GM21737 (cell line): ENCODE data around the gene RGS6.

Source experiments
- ATAC-seq: cut with Tn5 transposase; IDR thresholded peaks from one replicate; pipeline ENCODE4 v1.9.1; 2021; ENCODE audit warnings: mild to moderate bottlenecking, moderate library complexity; ENCODE audit not compliant: unreplicated experiment

The RGS6 gene

DNA sequence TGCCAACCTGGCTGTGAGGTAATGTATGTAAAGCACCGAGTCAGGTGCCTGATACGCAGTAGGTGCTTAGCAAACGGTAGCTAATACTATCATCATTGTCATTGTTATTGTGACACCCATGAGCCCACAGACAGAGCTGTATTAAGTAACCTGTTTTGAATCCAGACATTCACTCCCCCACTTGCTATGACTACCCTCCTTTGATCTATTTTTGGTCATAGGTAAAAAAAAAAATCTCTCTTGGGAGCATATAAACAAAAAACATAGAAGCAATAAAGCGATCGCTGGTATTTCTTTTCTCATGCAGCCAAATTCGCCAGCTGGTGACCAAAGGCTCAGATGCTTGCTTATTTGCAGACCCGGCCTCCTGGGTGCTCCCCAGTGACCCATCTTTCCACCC, 631.4 kb downstream of the RGS6 start:
- ATAC-seq: no peak

DNA sequence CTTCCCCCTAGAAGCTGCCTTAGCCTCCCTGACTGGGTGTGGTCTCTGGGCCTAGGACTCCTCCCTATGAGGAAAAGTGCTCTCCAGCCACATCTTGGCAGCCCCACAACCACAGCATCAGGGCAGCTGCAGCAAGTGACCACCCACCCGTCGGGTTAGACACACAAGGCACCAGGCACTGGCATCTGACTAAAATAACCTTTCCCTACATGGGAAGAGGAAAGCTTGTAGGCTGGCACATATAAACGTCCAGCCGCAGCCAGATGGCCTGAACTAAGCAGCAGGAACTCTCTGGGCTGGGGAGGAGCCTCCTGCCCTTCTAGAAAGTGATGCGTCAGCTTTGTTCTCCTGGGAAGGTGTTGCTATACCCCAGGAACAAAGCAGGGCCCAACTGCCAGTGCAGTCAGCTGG, 632.9 kb downstream of the RGS6 start:
- ATAC-seq: no peak

DNA sequence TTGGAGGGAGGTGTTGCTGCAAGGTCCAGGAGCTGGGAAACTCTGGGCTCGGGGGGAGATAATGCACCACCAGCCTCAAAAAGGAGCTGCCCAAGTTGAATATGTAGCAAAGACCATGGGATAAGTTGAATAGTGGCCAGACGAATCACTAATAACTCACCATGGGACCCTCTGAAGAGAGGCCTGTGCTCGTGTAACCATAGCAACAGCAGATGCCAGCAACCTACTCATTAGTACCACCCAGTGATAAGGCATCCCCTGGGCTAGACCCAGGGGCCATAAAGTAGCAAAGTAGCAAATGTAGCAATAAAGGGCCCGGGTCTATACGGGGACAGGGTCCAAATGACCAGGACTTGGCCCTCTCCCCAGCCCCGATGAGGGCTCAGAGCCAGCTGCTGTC, 633.7 kb downstream of the RGS6 start:
- ATAC-seq: no peak

DNA sequence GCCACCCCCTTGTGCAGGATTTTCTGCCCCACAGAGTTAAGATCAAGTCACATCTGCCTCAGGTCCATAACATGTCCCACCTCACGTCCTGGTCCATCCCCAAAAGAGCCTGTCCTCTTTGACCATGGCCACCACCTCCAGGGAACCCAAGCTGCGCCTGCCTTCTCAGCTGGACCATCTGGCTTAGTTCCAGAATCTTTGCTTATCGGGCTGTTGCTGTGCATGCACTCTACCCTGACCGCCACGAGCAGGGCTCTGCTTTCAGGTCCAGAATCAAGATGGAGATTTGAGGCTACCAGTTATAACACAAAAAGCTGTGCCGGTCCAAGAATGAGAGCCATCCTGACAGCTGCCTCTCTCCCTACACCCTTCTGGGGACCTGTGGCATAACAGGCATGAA, 635.0 kb downstream of the RGS6 start:
- no peak for ATAC-seq

DNA sequence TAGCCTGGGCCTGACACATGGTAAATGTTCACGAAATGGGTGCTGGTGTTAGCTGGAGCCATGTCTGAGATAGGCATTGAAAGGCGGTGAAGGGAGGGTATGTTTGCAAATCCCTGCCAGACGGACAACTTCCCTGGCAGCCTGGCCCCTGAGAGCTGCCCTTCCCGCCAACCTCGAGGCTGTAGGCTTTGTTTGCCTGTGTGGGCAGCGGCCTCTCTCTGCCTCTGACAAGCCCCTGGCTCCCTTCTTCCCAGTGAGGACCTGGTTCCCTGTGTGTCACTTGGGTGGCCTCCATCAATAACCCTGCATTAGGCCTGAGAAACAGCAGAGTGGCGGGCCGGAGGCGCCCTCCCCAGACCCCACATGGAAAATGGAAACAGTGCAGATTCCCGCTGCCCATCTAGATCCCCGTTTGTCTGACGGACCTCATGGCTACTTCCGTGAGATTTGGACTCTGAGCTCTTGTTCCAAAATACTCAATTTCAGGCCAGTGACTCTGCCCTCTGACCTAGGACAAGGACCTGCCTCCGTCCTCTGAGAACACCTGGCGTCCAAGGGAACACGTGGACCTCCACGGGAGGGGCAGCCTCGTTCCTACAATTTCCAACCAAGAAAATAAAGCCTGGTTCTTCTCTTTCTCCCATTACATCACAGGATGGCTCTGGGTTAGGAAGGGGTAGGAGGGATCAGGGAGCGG, 636.2 kb downstream of the RGS6 start:
- no peak for ATAC-seq

DNA sequence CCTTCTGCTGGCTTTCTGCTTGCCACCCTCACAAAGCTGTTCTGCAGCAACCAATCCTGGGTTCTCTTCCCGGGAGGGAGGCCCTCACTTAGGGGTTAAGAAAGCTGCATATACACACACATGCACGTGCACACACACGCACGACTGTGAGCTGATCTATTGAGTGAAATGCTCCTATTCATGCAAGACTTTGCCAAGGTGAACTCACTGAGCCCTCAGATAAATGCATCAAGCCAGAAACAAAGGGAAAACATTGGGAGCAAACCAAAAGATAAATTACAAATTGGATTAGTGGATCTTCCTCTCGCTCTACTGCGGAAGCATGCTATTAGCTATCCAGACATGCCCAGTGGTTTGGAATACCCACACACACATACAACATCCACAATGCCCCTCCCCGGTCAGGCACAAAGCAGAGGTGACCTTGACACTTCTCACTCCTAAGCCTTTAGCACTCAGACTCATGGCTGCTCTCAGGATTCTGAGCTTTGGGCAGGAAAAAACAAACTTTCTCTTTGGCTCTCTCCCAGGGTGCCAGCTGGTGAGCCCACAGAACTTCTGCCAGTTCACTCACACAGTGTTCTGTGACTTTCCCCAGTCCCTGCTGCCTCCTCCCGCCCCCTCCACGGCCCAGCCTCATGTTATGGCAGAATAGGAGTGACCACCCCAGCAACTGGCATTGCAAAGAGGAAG, 641.6 kb downstream of the RGS6 start:
- ATAC-seq: no peak

DNA sequence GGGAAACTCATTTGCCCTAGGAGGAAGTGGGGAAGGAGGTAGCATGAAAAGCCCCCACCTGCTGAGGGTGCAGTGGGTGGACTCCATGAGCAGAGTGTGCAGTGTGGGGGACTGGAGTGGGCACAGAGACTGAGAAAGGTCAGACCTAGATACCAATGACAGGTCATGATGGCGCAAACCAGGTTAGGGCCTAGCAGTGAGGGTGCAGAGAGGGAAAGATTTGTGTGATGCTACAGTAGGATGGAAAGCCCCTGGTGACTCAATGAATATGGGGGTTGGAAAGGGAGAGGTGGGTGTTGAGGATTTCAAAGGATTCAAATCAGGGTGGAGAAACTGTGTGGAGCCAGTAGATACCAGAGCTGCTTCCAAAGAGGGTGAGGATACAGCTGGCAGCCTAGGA, 642.5 kb downstream of the RGS6 start:
- no peak for ATAC-seq

DNA sequence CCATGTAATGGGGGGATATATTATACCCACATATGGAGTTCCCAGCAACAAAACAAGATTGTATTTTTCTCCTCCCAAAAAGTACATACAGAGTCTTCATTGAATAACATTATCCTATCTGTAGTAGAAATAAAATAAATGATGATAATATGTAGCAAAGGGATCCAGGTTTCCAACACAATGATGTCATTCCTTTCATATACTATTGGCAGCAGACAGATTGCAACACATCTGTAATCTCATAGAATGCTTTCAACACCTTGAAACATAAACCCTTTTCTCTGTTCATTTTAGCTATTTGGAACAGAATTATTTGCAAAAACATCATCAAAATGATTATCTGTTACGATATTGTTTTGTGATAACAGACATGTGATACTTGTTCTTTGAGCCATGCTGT, 644.0 kb downstream of the RGS6 start:
- ATAC-seq: no peak

DNA sequence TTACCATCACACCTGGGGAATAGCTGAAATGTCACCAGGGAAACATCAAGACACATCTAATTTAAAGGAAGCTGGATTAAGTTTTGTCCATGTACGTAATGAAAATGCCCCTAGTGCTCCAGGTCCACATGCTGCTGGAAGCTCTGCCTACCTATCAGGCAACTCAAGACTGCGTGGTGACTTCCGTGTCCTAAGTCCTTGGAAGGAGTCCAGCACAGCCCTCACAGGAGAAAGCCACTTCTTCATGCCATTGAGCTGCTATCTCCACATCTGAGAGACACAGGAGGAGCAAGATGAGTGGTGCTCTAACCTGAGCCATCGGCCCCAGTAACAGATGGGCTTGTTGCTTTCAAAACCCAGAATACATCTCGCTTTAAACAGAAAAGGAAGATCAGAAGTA, 645.3 kb downstream of the RGS6 start:
- no peak for ATAC-seq

DNA sequence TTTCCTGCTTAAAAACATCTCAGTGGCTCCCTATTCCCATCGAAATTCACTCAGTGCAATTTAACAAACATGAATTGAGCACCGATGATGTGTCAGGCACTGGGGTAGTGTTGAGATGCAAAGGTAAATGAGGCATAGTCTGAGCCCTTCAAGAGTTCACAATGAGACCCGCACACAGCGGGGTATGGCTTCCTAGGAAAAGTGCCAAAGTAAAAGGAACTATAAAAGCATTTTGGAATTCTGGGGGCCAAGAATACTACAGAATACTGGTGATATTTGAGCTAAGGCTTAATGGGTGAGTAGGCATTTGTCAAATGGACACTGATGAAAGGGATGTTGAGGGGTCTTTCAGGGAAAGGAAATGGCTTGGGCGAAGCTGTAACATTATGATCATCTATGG, 646.3 kb downstream of the RGS6 start:
- ATAC-seq: no peak

DNA sequence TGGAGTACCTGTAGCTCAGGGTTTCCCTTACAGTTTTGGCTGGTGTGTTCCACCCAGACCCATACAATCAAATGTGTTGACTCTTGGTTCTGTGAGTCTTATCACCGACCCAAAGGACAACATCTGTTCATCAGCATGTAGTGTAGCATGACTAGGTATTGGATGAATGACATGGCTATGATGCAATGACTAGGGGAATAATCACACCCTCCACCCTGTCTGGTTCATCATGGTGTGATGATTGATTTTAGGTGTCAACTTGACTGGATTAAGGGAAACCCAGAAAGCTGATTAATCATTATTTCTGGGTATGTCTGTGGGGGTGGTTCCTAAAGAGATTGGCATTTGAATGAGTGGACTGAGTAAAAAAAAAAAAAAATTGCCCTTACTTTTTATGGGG, 650.4 kb downstream of the RGS6 start:
- no peak for ATAC-seq

DNA sequence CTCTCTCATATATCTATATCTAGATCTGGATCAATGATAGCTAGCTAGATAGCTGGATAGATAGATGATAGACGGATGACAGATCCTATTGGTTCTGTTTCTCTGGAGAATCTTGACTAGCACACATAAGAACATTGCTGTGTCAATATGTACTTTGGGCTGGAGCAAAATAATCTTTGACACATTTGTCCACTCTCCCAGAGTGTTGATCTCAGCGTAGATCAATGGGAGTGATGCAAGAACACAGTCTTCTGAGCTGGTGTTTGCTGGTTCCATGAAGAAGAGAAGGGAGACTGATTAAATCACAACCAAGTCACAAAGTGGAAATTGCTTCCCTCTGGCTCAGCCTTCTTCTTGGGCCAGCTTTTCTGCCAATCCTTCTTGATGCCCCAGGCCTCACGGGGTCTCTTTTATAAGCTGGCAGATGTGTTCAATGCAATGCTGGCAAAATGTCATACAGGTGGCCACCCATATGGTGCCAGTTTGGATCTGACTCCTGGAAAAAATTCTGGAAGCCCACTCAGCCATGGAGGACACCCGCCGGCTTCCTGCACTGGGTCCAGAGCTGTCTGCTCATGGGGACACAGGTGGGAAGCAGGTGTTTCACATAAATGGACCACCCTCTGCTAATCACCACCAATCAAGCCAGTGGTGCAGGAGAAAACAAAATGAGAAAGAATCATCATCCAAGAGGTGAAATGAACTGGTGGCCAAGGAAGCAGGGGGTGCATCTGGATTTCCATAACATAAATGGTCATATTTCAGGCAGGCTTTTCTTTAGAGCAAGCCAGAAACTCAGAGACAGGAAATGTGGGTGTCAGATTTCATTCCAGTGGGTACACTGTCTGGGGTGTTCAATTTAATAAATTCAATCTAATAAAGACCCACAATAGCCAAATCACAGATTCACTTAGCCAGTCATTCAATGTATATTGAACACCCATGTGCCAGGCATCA, 651.4 kb downstream of the RGS6 start:
- ATAC-seq: no peak

DNA sequence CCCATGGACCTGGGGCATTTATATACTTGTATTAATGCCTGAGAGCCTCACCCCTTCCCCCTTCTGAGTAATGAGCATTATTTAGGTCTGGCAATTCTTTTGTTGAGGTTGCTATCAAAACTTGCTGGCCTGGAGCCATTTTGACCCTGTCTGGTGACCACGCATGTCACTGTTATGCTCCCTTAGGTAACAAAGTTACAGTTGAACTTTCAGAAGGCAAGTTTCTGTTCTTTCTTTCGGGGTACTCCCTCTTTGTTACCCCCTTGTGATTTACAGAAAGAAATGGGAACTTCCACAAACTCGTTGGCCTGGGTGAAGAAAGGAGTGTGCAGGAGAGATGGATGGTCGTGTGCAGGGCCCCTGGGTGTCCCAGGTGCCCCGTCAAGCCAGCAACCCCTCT, 656.3 kb downstream of the RGS6 start:
- no peak for ATAC-seq

DNA sequence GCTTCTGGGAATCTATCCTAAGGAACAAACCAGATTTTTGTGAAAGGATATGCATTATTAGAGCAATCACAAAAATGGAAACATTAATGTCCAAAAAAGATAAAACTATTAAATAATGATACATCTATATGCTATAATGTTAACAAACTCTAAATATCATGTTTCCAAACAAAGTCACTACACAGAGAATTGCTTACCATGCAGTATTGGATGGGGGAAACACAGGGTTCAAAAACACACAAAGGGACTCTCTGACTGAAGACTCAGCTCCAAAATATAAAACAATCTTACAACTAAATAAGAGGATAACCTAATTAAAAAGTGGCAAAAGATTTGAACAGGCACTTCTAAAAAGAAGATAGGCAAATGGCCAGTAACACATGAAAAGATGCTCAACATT, 657.4 kb downstream of the RGS6 start:
- no peak for ATAC-seq

DNA sequence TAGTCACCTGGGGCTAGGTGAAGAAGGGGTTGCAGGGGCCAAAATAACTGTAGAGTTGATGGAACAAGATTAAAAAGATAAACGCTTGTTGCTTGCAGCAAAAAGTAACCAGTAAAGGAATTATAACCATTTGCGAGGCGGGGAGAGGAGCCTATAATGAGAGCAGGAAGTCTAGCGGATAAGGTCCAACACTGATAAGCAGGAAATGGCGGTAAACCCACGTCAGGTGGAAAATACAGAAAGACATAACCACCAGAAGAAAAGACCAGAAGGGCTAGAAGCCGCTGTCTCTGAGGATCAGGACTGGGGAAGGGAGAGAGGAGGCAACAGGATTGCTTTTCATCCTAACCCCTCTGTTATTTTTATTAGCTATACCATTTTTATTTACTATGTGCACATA, 658.3 kb downstream of the RGS6 start:
- no peak for ATAC-seq

DNA sequence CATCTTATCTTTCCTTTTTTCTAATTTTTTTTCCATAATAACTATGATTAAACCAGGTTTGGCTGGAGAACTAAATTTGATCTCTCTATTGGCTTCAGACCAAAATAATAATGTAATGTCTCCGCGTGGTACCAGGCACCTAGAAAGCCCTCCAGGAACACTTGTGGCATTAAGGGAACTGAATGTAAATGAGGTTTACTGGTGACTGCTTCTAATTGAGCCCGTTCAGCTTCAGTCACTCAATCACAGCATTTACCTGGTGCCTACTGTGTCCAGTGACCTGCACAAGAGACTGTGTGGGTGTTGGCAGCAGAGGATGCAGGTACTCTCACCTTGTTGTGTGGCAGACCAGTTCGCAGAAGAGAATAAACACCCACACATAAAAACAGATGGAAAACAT, 659.2 kb downstream of the RGS6 start:
- ATAC-seq: no peak

DNA sequence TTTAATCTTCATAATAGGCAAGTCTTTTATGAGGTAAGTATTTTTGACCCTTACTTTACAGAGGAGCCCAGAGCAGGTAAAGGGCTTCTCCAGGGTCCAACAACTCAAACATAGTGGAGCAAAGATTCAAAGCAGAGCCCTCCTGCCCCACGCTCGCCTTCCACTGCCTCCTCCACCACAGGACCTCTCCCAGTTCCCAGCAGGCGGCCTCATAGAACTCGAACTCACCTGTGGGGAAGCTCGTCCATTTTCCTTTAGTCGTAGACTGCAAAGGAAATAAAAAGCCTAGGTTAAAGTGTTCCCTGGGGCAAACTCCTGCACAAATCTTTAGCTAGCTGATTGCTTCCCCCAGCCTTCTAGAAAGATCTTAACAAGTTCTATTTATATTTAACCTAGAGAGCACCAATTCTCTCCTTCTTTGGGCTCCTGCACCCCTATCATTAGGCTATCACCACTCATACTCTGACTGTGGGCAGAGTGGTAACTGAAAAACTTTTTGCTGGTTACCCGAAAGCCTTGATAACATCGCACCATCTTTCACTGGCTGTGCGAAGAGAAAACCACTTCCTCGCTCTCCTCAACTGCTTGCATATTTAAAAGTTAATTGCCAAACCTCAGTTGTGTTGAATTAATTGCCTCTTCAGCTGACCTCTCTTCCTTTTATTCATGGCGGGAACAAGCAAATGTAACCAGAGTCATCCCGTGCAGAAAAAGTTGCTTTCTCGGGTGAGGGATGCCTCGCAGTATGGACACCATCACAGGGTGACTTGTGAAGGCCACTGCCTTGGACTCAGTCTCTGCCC, 662.1 kb downstream of the RGS6 start:
- ATAC-seq: peak; percentile 60

DNA sequence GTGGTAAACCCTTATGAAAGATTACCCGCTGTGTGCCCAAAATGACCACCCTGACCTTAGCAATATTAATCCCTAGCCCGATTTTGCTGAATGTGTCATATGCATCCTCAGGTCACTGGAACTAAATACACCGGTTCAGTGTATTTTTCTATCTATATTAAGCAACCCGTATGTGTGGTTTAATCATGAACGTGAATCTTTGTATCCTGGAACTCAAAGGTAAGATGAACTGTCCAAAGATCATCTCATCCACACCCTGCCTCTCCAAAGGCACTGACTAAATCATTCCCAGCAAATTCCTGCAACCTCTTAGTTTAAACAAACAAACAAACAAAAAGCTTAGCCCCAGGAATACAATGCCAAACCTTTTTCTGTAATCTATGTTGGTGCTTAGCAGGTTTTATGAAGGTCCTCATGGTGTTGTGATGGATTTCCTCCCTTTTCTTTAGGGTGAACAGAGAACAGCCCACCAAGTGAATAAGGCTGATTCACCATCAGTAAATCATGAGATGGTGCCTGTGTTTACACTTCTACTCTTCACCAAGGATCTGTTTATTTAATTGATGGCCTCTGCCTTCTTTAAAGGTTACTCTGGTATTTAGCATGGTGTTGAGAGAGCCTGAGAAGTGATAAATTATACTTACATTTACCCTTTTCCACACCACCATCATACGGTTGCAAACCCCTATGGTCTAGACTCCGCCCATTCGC, 663.1 kb downstream of the RGS6 start:
- no peak for ATAC-seq

DNA sequence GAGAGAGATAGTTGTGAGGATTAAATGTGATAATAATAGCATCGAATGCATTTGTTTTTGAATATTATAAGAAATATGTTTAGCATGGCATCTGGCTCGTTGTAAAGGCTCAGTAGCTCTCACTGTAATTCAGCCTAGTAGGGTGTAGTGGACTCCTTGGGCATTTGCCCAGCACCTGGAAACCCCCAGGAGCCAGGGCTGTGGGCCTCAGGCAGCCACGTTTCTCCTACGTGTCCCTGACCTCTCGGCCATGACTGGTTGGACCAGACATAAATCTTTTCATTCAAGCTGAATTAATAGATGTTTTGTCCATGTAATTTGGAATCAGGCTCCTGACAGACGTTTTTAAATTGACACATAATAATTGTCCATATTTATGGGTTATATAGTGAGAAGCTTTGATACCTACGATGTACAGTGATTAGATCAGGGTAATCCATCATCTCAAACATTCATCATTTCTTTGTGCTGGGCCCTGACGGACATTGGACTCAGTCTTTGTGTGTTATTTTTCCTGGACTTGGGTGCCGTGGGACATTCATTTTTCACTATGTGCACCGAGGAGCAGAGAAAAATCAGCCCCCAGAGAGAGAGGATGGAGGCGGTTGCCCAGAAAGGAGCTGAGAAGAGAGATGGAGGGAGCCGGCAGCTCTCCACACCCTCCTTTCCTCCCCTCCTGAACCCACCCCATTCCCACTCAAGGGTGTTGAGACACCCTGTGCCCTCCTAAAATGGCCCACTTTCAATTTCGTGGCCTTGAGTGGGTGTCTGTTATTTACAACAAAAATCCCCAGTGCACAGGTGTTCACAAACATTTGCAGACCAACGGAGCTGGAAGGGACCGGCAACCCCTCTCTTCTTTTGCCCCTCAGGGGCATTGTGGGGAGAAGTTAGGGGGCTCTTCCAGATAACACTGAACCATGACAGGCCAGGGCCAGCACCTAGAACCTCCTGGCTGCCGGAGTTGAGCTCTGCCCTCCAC, 665.3 kb downstream of the RGS6 start:
- ATAC-seq: no peak
